ENCODE data around the gene DLG2. TPM values are rescaled to one million over a fixed set of nuclear protein-coding genes. Genes with fewer than 3 reads are reported as not detected.

The DLG2 gene
- total RNA-seq, 2 experiments from 2014 or later = 2.0 to 2.1 TPM

DNA sequence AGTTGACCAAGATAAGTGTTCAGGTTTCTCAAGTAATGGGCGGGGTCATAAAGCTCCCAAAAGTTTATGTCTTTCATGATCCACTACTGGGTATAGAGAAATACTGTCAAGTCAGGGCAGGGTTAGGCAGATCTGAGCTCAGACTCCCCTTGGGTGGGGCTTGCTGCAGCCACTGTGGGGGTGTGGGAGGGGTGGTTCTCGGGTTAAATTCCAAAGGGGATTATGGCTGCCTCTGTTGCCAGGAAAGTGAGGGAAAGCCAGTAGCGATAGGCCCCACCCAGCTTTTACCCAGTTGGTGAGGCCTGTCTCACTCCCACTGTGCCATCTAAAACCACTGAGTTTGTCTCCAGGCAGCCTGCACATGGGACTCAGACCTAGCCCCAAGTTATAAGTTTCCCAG lies 37.8 kb downstream of the DLG2 start:
- intact Hi-C loops (cut with DNase I, micrococcal nuclease) = no loop called here
- DNase-seq = no peak
- Mint-ChIP-seq H3K27me3 (peaks cover 12% of the 10 kb centered on the region), H3K4me1 (ENCODE audit: low read depth) (no peaks in the 10 kb centered on the region), H3K9me3 (peaks cover 5% of the 10 kb centered on the region), H3K36me3 (ENCODE audit: low read depth) (no peaks in the 10 kb centered on the region), H3K4me3 (no peak overlapping the region), H3K27ac (no peak overlapping the region)
- Histone ChIP-seq H3K4me3 (ENCODE audit: low read length) (no peak overlapping the region), H3K36me3 (ENCODE audit: insufficient read depth, low read length) (no peaks in the 10 kb centered on the region), H3K27me3 (ENCODE audit: control insufficient read depth in 1 of 2, insufficient read depth in 2 of 2, low read length in 2 of 2) (no peaks in the 10 kb centered on the region), H3K9me3 (ENCODE audit: control insufficient read depth in 1 of 2, insufficient read depth in 1 of 2, low read length in 2 of 2) (peaks cover 0 to 4% of the 10 kb centered on the region in 2 experiments), H3K4me1 (ENCODE audit: insufficient read depth, low read length) (no peaks in the 10 kb centered on the region), H3K27ac (ENCODE audit: low read depth in 1 of 2, low read length in 2 of 2) (no peak overlapping the region)
- POLR2A ChIA-PET = no interaction called here
- no peak for ATAC-seq (ENCODE audit: poor library complexity)
- CTCF ChIA-PET = interaction anchor here (1.2 kb wide), 1 partner anchor 15 kb away, joined by 3 read pairs; no protein-coding TSS in a partner anchor
- TF ChIP-seq, protein P1, sequence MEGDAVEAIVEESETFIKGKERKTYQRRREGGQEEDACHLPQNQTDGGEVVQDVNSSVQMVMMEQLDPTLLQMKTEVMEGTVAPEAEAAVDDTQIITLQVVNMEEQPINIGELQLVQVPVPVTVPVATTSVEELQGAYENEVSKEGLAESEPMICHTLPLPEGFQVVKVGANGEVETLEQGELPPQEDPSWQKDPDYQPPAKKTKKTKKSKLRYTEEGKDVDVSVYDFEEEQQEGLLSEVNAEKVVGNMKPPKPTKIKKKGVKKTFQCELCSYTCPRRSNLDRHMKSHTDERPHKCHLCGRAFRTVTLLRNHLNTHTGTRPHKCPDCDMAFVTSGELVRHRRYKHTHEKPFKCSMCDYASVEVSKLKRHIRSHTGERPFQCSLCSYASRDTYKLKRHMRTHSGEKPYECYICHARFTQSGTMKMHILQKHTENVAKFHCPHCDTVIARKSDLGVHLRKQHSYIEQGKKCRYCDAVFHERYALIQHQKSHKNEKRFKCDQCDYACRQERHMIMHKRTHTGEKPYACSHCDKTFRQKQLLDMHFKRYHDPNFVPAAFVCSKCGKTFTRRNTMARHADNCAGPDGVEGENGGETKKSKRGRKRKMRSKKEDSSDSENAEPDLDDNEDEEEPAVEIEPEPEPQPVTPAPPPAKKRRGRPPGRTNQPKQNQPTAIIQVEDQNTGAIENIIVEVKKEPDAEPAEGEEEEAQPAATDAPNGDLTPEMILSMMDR (IDR thresholded peaks at IDR 0.05) = no peak

DNA sequence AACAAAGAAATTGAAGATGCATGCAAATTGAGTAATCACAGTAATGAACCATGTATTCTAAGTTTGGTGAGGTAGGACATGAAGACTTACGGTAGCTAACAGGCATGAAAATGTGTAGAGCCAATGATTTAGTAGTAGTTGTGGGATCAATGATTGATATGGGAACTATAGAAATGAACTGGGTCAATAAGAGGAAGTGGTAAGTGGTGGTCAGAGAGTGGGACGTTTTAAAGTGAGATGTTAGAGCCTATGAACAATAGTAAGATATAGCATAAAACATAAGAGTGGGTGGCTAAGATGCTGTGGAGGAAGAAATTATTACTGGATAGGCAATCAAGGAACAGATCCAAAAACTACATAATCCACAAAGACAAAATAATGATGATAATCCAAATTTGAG lies 45.0 kb downstream of the DLG2 start:
- H3K27ac ChIP-seq (ENCODE audit: low read depth in 1 of 2, low read length in 2 of 2) = no peak overlapping the region
- DNase-seq (no peak), ATAC-seq (ENCODE audit: poor library complexity) (no peak)
- no peak overlapping the region for H3K4me3 Mint-ChIP-seq
- ChIA-PET CTCF (no interaction called here), POLR2A (no interaction called here)
- no peaks in the 10 kb centered on the region for H3K4me1 ChIP-seq (ENCODE audit: insufficient read depth, low read length)
- TF ChIP-seq, protein P1 (IDR thresholded peaks at IDR 0.05) = no peak
- H3K4me3 ChIP-seq (ENCODE audit: low read length) = no peak overlapping the region
- H3K27ac Mint-ChIP-seq = no peak overlapping the region
- no peaks in the 10 kb centered on the region for H3K9me3 Mint-ChIP-seq
- H3K9me3 ChIP-seq (ENCODE audit: control insufficient read depth in 1 of 2, insufficient read depth in 1 of 2, low read length in 2 of 2) = peaks cover 0 to 3% of the 10 kb centered on the region in 2 experiments
- no peaks in the 10 kb centered on the region for H3K36me3 ChIP-seq (ENCODE audit: insufficient read depth, low read length)
- no peaks in the 10 kb centered on the region for H3K36me3 Mint-ChIP-seq (ENCODE audit: low read depth)
- intact Hi-C loops (cut with DNase I, micrococcal nuclease) = no loop called here
- no peaks in the 10 kb centered on the region for H3K4me1 Mint-ChIP-seq (ENCODE audit: low read depth)
- H3K27me3 ChIP-seq (ENCODE audit: control insufficient read depth in 1 of 2, insufficient read depth in 2 of 2, low read length in 2 of 2) = no peaks in the 10 kb centered on the region
- peaks cover 3% of the 10 kb centered on the region for H3K27me3 Mint-ChIP-seq

DNA sequence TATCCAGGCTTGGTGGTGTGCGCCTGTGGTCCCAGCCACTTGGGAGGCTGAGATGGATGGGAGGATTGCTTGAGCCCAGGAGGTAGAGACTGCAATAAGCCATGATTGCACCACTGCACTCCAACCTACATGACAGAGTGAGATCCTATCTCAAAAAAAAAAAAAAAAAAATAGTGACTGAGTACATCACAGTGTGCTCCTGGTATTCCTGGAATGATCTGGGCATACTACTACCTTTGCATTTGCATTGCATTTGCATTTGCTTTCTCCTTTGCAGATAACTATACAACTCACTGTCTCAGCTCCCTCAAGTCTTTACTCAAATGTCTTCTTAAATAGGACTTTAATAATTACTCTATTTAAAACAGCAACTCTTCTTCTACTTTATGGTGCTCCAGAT lies 51.8 kb downstream of the DLG2 start:
- H3K9me3 ChIP-seq (ENCODE audit: control insufficient read depth in 1 of 2, insufficient read depth in 1 of 2, low read length in 2 of 2) = peaks cover 0 to 3% of the 10 kb centered on the region in 2 experiments
- H3K27ac ChIP-seq (ENCODE audit: low read depth in 1 of 2, low read length in 2 of 2) = no peak overlapping the region
- TF ChIP-seq, protein P1 (IDR thresholded peaks at IDR 0.05) = no peak
- DNase-seq (no peak), ATAC-seq (ENCODE audit: poor library complexity) (no peak)
- Mint-ChIP-seq H3K4me1 (ENCODE audit: low read depth) (no peaks in the 10 kb centered on the region), H3K4me3 (no peak overlapping the region), H3K36me3 (ENCODE audit: low read depth) (no peaks in the 10 kb centered on the region), H3K27me3 (peaks cover 27% of the 10 kb centered on the region), H3K27ac (no peak overlapping the region), H3K9me3 (no peaks in the 10 kb centered on the region)
- no peaks in the 10 kb centered on the region for H3K36me3 ChIP-seq (ENCODE audit: insufficient read depth, low read length)
- intact Hi-C loops (cut with DNase I, micrococcal nuclease) = no loop called here
- H3K27me3 ChIP-seq (ENCODE audit: control insufficient read depth in 1 of 2, insufficient read depth in 2 of 2, low read length in 2 of 2) = peaks cover 0 to 6% of the 10 kb centered on the region in 2 experiments
- CTCF ChIA-PET = no interaction called here
- POLR2A ChIA-PET = no interaction called here
- H3K4me1 ChIP-seq (ENCODE audit: insufficient read depth, low read length) = no peaks in the 10 kb centered on the region
- no peak overlapping the region for H3K4me3 ChIP-seq (ENCODE audit: low read length)
